GM18907 (cell line): ENCODE results near the gene OR8S1.
A peak's percentile ranks its signal among the peaks of the same experiment; 100 is the strongest.
"Not testable (repeated sequence)": the region's sequence is repeated elsewhere in the genome, so short reads cannot be mapped to it uniquely, and the experiment has no call there.

ENCODE experiments used
- ATAC-seq: cut with Tn5 transposase; IDR thresholded peaks from one replicate; pipeline ENCODE4 v1.9.1; 2021; ENCODE audit warnings: mild to moderate bottlenecking, moderate library complexity; ENCODE audit not compliant: unreplicated experiment

Gene OR8S1, protein sequence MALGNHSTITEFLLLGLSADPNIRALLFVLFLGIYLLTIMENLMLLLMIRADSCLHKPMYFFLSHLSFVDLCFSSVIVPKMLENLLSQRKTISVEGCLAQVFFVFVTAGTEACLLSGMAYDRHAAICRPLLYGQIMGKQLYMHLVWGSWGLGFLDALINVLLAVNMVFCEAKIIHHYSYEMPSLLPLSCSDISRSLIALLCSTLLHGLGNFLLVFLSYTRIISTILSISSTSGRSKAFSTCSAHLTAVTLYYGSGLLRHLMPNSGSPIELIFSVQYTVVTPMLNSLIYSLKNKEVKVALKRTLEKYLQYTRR

DNA sequence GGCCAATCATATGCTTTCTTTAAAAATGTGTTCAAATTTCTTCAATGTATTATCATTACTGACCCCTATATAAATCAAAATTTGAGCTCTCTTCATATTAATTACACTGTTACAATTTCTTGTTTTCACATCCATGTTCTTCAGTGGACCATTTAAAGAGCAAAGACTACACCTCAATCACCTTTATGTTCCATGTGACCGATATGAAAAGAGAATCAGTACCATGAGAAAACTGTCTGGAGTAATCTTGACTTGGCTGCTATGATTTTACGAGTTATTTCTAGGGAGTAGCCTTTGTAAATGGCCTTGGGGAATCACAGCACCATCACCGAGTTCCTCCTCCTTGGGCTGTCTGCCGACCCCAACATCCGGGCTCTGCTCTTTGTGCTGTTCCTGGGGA is at the start of gene OR8S1:
OR8S1 (plus strand) TSS at position 301 of the 400 bp plus-strand sequence; CDS start at position 301, 0 bp downstream.
- no peak for ATAC-seq

DNA sequence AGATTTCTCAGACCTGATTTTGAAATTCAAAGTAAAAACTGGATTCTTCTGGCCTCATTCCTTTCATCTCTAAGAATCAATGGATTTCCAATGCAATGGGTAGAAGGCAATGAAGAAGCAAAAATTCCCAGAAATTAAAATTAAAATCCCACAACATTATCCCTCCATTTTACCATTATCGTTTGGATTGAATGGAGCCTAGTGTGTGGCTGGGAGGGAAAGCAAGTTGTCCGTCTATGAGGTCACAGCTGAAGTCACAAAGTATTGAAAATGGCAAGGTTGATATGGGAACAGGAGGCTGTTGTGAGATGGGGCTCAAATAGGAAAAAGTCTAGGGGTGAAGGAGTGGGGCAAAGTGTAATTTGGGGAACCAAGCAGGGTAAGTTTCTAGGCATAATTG is 43.2 kb upstream of the OR8S1 start, which contains the start of gene C12orf54:
C12orf54 (plus strand) TSS at position 301 of the 400 bp plus-strand sequence. CDS start 799 bp downstream, outside the sequence.
- no peak for ATAC-seq

DNA sequence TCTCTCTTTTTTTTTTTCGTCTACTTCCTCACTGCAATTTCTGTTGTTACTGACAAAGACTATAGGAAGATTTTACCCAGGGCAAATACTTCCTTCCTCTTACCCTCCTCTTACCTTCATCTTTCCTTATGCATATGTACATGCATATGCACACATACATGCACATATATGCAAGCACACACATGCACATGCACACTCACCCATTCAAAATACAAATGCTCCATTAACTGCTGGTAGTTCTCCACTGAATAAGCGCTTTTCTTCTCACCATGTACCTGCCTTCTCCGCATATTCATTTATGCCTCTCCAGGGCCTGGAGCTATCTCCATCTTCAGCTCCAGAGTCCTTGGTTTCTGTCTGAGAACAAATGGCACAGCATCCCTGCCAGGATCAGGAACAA is 42.5 kb upstream of the OR8S1 start:
- ATAC-seq, result no peak

DNA sequence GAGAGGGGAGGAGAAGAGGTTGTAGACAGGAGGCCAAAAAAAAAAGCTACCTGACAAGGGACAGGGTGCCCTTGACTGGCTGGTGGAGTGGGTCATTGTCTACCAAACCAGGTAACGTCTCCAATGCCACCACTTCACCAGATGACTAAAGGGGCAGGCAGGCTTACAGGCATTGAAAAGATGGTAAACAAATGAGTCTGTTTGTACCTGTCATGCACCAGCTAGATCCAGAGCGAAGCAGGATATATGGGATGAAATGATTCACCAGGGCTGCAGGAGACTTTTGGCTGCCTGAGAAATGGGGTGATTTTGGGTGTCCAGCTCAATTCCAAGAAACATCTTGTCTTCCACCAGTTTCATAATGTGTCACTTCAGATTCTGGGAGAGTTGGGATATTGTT is 39.2 kb upstream of the OR8S1 start:
- ATAC-seq, result no peak

DNA sequence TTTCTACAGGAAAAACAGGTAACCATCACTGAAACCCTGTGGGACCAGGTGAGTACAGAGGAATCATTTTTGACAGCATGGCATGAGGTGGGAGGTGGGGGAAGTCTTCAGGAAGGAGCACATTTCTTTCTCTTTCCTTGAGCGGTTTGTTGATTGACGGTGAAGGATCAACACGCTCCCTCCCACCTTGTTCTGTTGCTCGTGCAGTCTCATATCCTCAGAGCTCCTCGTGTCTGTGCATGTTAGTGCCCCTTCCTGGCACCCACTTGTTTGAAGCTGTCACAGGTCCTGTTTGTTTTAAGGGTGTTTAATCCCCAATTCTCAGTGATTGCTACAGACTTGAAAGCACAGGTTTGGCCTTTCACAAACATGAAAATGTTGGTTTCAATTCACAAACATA is 38.8 kb upstream of the OR8S1 start:
- no peak for ATAC-seq

DNA sequence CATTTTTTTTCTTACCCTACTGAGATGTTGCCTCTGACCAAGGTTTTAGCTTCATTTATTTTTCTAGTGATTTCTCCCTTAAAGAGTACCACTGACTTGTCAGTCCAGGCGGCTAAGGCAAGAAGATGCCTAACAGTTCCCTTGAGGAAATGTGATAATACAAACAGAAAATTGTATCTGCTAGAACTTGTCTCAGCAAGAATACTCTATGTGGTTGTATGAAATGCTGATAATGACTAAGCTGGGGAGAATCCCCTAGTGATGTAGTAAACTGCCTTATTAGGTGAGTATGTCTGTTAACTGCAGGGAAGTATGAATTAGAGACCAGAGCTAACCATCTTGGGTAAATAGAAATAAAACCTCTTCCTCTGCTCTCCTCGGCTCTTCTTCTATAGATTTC is 36.4 kb upstream of the OR8S1 start:
- peak; percentile 96 for ATAC-seq

DNA sequence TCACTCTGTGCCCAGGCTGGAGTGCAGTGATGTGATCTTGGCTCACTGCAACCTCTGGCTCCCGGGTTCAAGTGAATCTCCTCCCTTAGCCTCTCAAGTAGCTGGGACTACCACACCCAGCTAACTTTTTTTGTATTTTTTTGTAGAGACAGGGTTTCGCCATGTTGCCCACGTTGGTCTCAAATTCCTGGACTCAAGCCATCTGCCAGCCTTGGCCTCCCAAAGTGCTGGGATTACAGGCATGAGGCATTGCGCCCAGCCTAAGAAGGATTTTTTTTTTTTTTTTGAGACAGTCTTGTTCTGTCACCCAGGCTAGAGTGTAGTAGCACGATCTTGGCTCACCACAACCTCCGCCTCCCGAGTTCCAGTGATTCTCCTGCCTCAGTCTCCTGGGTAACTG is 36.0 kb upstream of the OR8S1 start:
- ATAC-seq, result not testable (repeated sequence)

DNA sequence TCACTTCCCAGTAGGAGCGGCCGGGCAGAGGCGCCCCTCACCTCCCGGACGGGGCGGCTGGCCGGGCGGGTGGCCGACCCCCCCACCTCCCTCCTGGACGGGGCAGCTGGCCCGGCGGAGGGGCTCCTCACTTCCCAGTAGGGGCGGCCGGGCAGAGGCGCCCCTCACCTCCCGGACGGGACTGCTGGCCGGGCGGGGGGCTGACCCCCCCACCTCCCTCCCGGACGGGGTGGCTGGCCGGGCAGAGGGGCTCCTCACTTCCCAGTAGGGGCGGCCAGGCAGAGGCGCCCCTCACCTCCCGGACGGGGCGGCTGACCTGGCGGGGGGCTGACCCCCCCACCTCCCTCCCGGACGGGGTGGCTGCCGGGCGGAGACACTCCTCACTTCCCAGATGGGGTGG is 25.2 kb upstream of the OR8S1 start:
- ATAC-seq, result not testable (repeated sequence)

DNA sequence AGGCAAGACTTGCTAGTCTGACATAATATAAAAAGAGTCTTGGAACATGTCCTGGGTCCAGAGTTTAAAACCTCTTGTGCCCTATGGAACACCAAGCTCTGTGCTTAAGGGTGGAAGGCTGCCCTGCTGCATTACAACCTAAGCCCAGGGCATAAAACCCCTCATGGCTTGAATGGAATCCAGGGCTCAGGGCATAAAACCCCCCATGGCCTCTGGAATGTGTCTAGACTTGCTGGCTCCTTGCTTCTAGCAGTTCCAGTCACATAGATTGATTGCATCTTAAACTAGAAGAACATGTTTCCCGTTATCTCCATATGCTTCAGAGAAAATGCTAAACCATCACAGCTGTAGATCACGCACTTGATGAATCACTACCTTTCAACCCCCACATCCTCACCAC is 18.6 kb upstream of the OR8S1 start:
- ATAC-seq, result not testable (repeated sequence)

DNA sequence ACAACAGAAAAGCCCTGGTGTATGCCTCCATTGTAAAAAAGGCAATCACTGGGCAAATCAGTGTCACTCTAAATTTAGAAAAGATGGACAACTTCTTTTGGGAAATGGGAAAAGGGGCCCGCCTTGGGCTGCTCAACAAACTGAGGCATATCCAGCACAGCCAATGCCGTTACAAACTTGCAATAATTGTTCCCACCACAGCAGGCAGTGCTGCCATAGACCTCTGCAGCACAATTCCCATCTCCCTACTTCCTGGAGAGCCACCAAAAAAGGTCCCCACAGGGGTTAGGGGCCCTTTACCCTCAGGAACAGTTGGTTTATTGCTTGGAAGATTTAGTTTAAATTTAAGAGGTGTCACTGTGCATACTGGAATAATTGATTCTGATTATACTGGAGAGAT is 16.4 kb upstream of the OR8S1 start:
- ATAC-seq, result no peak

DNA sequence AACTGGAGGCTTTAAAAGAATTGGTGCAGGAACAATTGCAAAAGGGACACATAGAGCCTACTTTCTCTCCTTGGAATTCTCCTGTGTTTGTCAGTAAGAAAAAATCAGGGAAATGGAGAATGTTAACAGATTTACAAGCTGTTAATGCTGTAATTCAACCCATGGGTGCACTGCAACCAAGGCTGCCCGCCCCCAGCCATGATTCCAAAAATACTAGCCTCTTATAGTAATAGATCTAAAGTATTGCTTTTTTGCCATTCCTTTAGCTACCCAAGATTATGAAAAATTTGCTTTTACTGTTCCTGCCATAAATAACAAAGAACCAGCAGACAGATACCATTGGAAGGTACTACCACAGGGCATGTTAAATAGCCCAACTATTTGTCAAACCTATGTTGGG is 15.3 kb upstream of the OR8S1 start:
- no peak for ATAC-seq

DNA sequence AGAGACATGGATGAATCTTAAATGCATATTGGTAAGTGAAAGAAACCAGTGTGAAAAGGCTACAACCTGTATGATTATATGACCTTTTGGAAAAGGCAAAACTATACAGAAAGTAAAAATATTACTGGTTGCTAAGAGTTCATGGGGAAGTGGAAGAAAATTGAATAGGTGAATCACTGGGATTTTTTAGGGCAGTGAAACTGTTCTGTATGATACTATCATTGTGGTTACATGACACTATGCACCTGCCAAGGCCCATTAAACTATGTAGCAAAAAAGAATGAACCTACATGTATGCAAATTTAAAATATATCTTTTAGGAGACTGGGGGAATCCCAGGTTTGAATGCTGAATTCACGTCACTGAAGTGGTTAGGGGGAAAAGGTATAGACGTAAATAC is 12.6 kb upstream of the OR8S1 start:
- peak; percentile 89 for ATAC-seq

DNA sequence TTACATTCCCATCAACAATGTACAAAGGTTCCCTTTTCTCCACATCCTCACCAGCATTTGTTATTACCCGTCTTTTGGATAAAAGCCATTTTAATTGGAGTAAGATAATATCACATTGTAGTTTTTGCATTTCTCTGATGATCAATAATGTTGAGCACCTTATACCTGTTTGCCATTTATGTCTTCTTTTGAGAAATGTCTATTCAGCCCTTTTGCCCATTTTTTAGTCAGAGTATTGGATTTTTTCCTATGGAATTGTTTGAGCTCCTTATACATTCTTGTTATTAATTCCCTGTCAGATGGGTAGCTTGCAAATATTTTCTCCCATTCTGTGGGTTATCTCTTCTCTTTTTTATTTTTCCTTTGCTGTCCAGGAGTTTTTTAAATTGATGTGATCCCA is 10.7 kb upstream of the OR8S1 start:
- no peak for ATAC-seq

DNA sequence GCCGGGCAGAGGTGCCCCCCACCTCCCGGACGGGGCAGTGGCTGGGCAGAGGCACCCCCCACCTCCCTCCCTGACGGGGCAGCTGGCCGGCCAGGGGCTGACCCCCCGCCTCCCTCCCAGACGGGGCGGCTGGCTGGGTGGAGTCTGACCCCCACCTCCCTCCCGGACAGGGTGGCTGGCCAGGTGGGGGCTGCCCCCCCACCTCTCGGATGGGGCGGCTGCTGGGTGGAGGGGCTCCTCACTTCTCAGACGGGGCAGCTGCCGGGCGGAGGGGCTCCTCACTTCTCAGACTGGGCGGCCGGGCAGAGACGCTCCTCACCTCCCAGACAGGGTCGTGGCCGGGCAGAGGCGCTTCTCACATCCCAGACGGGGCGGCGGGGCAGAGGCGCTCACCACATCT is 5.1 kb upstream of the OR8S1 start:
- ATAC-seq, result not testable (repeated sequence)

DNA sequence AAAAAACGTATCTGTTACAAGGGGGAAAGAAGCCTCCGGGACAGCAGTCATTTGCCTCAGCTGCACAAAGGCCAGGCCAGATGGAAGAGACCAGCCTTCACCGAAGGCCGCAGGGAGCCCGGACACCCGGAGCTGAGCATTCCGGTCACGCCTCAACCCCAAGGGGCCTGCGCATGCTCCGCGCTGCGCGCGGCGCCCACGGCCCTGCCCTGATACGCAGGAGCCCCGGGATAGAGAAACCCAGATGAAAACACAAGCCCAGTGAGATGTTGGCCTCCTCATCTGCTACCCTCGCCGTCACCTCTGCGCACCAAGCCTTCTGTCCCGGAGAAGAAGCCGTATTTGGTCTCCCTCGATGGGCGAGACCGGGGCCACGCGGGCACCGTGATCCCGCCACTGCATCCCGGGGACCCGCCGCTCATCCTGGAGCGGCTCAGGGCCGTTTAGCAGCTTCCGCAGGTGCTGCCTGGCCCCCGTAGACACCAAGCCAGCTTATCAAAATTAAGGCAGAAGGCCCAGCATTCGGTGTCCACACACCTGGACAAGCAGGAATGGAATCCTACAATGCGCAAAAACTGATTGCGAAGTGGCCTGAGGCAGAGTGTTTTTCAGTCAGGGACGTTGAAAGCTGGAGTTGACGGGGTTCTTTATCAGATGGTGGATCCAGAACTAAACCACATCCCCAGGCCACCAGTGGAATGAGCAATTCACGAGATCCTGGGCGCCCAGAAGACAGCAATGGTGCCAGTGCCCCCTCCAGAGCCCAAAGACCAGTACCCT is 2.6 kb downstream of the OR8S1 start:
- ATAC-seq, result no peak

DNA sequence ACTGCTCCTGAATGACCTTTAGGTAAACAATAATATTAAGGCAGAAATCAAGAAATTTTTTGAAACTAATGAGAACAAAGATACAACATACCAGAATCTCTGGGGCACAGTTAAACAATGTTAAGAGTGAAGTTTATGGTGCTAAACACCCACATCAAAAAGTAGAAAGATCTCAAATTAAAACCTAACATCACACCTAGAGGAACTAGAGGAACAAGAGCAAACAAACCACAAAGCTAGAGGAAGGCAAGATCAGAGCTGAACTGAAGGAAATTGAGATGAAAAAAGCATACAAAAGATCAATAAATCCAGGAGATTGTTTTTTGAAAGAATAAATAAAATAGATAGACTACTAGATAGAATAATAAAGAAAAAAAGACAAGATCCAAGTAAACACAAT is 7.2 kb downstream of the OR8S1 start:
- ATAC-seq, result no peak

DNA sequence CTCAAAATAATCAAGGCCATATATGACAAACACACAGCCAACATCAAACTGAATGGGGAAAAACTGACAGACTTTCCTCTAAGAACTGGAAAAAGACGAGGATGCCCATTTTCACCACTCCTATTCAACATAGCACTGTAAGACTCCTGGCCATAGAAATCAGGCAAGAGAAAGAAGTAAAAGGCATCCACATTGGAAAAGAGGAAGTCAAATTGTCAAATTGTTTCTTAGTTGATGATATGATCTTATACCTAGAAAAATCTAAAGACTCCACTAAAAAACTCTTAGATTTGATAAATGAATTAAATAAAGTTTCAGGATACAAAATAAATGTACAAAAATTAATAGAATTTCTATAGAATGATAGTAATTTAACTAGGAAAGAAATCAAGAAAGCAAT is 11.2 kb downstream of the OR8S1 start:
- no peak for ATAC-seq

DNA sequence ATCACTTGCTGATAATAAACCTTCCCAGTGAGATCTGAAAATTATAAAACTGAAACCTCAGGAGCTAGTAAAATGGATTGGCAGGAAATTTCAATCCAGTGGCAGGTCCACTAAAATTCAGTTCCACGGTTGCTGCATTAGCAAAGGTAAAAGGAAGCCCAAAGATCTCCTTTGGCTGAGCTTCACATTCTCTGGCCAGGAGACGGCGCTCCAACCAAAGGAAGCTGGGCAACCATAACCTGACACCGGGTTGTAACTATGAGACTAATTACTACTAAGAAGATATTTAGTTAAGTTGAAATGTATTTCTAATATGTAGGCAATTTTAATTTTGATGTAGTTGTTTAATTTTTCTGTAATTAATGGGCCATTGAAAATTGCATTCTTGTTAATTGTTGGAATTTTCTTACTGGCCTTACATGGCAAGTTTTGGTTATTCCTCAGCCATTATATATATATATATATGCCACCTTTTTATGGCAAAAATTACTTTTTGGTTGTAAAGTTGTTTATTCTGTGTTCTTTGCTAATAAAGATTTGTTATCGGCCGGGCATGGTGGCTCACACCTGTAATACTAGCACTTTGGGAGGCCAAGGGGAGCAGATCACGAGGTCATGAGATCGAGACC is 17.0 kb downstream of the OR8S1 start:
- ATAC-seq, result no peak

DNA sequence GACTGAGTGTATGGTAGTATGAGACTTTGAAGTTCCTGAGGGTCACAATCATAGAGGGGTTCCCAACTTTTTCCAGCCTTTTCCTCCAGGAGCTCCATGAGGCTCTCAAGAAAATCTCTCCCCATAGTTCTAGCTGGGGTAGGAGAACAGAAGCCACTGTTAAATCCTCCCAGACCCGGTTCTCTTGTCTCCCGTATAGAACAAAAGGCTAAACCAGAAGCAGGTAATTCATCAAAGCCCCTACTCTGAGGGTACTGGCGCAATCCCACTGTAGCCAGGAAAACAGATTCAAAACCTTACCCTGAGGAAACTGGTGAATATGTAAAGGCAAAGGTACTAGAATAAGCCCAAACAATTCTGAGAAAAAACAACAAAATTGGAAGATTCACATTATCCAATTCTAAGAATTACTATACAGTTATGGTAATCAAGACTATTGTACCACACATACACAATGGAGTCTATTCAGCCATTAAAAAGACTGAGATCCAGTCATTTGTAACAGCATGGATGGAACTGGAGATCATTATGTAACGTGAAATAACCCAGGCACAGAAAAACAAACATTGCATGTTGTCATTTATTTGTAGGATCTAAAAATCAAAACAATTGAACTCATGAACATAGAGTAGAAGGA is 20.5 kb downstream of the OR8S1 start:
- no peak for ATAC-seq

DNA sequence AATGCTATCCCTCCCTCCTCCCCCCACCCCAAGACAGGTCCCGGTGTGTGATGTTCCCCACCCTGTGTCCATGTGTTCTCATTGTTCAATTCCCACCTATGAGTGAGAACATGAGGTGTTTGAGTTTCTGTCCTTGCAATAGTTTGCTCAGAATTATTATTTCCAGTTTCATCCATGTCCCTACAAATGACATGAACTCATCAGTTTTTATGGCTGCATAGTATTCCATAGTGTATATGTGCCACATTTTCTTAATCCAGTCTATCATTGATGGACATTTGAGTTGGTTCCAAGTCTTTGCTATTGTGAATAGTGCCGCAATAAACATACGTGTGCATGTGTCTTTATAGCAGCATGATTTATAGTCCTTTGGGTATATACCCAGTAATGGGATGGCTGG is 21.6 kb downstream of the OR8S1 start:
- not testable (repeated sequence) for ATAC-seq

DNA sequence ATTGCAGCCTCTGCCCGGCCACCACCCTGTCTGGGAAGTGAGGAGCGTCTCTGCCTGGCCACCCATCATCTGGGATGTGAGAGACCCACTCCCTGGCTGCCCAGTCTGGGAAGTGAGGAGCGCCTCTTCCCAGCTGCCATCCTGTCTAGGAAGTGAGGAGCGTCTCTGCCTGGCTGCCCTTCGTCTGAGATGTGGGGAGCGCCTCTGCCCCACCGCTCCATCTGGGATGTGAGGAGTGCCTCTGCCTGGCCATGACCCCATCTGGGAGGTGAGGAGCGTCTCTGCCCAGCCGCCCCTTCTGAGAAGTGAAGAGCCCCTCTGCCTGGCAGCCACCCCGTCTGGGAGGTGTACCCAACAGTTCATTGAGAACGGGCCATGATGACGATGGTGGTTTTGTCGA is 26.2 kb downstream of the OR8S1 start:
- ATAC-seq, result not testable (repeated sequence)
